GM18907 (cell line): ENCODE data around the gene CPEB2.

Experiments
- ATAC-seq: cut with Tn5 transposase; IDR thresholded peaks from one replicate; pipeline ENCODE4 v1.9.1; 2021; ENCODE audit warnings: mild to moderate bottlenecking, moderate library complexity; ENCODE audit not compliant: unreplicated experiment

The CPEB2 gene

DNA sequence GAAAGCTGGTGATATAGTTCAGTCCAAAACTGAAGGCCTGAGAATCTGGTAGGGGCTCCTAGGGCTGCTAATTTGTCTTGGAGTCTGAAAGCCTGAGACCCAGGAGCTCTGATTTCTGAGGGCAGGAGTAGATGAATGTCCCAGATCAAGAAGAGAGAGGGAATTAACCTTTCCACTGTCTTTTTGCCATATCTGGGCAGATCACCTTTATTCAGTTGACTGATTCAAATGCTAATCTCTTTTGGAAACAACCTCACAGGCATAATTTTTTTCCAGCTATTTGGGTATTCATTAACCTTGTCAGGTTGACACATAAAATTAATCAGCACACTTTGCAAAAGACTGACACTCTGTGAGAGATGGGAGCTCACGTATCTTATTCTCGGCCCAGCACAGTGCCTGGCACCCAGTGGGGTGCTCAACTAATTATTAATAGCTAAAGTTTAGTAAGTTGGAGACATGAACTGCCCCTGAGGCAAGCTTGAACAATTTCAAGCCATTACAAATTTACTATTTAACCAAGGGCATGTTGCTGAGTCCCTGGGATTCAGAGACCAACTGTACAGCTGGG, 114.3 kb downstream of the CPEB2 start:
- ATAC-seq, result no peak

DNA sequence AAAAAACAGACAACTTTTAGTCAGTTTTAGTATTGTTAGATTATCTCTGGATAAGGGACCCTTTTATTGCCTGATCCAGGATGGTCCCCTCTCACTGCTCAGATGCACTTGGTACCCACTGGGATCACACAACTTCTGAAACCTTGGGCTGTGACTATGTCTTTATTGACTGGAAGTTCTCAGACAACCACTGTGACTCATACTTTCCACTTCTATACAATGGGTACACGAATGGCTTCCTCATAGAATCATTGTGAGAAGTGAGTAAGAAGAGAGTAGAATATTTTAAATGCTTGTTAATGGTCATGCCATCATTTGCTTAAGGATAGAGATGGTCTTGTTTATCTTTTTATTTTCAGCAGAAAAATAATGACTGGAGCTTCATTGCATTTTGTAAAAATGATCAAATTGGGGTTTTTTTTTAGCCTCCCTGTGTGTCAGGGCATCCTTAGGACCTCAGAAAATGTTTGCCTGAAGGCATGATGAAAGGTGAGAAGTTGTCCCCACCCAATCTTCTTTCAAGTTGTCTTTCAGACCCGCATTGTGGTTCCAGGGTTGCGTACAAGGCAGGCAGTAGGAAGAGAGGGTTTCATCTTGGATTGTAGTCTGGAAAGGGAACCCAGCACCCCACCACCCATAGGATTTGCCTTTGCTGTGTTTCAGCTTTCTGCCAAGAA, 115.1 kb downstream of the CPEB2 start:
- ATAC-seq, result no peak

DNA sequence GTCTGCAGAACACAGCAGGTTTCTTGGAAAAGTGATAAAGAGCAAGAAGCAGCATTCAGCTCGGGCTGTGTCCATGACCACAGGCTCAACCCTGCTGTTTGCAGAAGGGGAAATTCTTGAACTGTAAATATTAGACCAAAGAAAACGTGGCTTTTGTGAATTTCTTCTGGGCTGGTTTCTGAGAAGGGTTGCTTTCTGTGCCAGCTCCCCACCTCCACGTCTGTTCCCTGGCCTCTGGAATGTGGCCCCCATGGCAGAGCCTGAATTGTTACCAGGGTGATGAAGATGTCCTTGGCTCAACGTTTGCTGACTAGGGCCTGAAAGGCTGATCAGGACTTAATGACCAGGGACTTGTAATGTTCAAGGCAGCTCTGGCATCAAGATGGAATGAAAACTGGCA, 116.0 kb downstream of the CPEB2 start:
- no peak for ATAC-seq
